NCI-H446 treated with DMSO at 0.1 percent for 48 hours (cell line): ENCODE data around the gene PMPCA.
A peak's percentile ranks its signal among the peaks of the same experiment; 100 is the strongest.
"Not testable (repeated sequence)": the region's sequence is repeated elsewhere in the genome, so short reads cannot be mapped to it uniquely, and the experiment has no call there.

Experiments used
- DNase-seq: peaks from one replicate; lab custom pipeline; 2025; lab: John Stamatoyannopoulos, UW

PMPCA gene

DNA sequence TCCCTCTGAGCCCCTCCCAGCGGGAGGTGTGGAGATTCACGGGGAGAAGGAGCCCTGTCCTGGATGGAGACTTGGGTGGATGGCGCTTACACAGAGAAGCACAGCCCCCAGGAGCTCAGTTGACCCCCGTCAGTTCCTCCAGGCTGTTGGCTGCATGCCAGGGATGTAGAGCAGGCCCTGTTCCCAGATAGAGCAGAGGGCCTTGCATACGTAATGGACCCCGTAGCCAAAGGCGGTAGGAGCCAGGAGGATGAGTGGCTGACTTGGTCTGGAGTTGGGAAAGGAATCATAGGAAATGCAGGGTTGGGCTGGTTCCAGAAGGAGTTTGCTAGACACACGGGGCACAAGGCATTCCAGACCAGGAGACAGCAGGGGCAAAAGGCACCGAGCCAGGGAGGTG is 2.5 kb downstream of the PMPCA start:
- DNase-seq = peak; percentile 35

DNA sequence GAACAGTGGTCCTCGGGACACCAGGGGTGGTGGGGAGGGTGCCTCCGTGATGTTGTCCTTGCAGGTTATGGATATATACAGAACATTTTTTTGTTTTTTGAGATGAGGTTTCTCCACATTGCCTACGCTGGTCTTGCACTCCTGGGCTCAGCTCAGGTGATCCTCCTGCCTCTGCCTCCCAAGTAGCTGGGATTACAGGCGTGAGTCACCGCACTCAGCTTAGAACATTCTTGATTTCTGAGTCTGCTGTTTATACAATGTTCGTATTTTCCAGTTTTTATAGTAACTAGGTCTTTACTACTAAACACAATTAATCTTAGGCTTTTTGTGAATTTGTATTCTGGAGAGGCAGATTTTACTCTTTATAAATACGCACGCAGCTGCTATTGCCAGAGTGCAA is 6.0 kb downstream of the PMPCA start:
- no peak for DNase-seq

DNA sequence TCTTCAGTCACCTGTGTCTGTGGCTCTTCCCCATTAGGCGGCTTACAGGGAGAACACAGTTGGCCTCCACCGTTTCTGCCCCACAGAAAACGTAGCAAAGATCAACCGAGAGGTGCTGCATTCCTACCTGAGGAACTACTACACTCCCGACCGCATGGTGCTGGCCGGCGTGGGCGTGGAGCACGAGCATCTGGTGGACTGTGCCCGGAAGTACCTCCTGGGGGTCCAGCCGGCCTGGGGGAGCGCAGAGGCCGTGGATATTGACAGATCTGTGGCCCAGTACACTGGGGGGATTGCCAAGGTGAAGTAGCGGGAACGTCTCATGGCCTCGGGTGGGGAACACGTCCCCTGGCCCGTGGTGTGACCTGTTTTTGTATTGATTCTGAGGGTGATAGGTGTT is 6.5 kb downstream of the PMPCA start:
- DNase-seq = no peak

DNA sequence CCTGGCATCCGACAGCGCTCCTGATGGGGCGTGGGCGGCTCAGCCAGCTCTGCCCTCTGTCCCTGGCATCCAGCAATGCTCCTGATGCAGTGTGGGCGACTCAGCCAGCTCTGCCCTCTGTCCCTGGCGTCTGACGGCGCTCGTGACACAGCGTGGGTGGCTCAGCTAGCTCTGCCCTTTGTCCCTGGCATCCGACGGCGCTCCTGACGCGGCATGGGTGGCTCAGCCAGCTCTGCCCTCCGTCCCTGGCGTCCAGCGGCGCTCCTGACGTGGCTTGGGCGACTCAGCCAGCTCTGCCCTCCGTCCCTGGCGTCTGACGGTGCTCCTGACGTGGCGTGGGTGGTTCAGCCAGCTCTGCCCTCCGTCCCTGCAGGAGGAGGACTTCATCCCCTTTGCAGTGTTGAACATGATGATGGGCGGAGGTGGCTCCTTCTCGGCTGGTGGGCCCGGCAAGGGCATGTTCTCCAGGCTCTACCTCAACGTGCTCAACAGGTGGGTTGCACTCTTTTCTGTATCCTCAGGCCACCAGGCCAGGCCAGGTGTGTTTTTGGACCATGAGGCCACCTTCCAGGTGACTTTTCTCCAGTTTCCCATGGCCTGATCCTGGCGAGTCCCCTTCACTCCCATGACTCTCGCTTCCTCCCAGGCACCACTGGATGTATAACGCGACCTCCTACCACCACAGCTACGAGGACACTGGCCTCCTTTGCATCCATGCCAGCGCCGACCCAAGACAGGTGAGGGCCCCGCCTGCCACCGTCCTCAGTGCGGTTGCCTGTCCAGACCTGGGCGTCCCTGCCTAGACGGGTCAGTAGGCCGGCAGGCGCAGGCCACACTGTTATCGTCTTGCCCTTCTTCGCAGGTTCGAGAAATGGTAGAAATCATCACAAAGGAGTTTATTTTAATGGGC is 8.0 kb downstream of the PMPCA start:
- no peak for DNase-seq

DNA sequence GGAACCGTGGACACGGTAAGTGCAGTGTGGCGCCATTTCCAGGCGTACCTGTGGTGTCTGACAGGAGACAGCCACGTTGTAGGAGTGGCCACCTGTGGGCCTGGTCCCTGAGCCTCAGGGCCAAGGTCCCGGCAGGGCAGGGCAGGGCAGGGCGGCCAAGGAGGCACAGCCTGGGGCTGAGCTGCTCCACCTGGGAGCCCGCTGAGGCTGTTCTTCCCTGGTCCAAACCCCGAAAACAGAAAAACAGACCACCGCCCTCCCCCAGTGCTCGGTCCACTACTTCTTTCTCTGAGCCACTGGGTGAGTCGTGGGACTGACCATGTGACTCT is 8.6 kb downstream of the PMPCA start:
- DNase-seq = no peak

DNA sequence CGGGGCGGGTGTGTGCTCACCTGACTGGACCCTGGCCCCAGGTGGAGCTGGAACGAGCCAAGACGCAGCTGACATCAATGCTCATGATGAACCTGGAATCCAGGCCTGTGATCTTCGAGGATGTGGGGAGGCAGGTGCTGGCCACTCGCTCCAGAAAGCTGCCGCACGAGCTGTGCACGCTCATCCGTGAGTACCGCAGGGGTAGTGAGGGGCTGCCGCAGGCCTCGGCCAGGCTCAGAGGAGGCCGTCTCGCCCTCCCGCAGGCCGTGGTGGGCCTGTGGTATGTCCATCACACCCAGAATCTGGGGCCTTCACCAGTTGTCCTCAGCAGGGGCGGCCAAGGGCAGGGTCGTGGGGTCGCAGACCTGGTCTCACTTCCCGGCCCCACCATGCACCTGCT is 11.3 kb downstream of the PMPCA start:
- DNase-seq = no peak

DNA sequence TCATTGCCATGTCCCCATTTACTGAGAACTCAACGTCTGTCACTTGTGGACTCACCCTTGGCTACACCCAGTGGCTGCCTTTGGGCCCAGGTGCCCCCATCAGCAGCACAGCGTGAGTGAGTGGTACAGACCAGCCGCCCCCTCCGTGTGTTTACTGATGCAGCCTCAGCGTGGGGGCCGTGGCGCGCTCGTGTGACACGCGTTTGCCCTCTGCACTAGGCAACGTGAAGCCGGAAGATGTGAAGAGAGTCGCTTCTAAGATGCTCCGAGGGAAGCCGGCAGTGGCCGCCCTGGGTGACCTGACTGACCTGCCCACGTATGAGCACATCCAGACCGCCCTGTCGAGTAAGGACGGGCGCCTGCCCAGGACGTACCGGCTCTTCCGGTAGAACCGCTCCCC is 12.4 kb downstream of the PMPCA start:
- no peak for DNase-seq

DNA sequence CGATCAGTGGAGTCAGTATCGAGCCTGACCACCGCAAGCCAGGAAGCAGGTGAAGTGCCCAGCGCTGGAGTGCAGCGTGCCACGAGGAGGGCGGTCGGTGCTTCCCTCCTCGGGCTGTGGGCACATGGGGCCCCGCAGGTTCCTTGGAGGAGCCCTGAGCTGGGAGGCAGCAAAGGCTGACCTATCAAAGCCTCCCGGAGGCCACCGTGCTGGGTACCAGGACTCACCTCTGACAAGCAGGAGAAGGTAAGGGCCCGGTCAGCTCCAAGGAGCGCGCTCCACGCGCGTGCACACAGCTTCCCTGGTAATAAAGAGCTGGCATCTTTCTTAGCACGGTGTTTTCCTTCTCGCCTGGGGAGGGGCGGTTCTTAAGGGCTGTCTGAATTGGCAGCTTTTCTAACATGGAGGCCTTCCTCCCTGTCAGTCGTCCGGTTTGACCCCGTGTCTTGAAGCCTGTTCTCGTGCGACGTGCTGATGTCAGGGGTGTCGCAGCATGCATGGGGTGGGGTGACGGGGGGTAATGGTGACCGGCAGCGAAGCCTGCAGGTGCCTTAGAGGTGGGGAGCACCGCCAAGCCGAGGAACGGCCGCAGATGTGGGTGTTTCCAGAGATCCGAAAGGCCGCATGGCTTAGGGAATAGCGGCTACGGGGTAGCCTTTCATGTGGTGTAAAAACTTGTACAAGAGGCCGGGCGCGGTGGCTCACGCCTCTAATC is 13.1 kb downstream of the PMPCA start:
- no peak for DNase-seq

DNA sequence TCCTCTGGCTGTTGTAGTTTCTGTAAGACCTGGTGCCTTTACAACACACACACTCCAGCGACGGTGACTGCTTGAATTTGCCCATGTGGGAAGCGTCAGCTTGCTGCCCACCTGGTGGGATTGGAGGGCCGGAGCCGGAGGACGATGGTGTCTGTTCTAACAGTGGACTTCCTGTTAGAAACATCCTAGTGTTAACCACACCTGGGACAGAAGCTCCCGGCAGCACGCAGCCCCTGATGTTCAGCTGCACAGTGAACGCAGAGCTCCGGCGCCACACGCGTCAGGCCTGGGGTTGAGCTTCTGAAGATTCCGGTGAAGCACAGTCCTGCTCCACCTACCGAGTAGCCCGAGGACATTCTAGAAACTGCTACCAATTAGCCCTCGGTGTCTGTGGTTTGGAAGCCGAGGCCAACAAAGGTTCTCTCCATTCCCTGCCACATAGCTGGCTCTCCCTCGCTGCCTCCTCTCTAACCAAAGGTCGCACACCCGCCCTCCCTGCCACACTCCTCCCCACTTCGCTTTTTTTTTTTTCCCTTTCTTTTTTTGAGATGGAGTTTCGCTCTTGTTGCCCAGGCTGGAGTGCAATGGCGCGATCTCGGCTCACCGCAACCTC is 14.4 kb downstream of the PMPCA start:
- no peak for DNase-seq

DNA sequence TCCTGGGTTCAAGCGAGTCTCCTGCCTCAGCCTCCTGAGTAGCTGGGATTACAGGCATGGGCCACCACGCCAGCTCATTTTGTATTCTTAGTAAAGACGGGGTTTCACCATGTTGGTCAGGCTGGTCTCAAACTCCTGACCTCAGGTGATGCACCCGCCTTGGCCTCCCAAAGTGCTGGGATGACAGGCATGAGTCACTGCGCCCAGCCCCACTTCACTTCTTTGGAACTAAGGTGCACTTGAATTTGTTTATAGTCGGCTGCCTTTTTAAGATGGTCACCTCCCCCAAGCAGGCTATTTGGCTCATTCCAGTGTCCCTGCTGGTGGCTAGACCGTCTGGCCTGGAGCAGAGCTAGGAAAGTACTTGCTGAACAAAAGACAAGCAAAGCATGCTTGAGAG is 14.9 kb downstream of the PMPCA start:
- DNase-seq = not testable (repeated sequence)

DNA sequence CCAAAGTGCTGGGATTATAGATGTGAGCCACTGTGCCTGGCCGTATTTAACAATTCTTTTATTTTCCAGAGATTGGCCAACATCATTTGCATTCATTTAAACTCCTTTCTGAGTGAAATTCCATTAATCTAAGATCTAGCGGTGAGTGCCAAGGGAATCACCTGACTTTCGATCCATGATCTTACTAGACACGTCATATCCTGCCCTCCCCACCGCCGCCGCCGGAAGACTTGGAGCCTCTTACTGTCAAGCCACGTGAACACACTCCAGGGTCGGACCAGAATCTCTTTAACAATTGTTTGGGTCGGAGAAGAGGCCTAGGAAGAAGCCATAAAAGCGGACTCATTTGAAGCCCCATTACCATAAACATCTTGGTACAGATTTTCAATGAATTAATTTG is 16.3 kb downstream of the PMPCA start:
- DNase-seq = no peak

DNA sequence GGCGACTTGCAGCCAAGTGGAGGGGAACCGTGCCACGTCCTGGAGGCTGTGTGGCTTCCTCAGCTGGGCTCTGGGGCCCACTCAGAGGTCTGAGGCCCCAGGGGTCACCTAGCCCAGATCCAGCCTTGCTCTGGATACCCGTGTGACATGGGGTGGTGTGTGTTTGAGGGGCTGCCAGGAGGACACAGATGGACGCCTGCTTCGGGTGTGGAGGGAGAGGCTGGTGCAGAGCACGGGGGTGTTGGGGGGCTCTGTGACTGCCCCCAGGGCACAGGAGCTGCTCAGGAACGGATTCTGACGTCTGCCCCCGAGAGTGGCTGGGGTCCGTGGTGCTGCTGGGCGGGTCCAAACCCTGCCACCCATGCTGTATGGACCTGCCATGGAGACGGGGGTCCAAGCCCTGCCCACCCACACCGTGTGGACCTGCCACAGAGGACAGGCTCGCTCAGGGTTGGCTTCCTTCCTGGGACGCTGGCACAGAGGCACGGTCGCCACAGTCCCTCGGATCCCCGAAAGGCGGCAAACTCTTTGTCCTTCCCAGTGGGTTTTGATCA is 18.7 kb downstream of the PMPCA start:
- DNase-seq = no peak

DNA sequence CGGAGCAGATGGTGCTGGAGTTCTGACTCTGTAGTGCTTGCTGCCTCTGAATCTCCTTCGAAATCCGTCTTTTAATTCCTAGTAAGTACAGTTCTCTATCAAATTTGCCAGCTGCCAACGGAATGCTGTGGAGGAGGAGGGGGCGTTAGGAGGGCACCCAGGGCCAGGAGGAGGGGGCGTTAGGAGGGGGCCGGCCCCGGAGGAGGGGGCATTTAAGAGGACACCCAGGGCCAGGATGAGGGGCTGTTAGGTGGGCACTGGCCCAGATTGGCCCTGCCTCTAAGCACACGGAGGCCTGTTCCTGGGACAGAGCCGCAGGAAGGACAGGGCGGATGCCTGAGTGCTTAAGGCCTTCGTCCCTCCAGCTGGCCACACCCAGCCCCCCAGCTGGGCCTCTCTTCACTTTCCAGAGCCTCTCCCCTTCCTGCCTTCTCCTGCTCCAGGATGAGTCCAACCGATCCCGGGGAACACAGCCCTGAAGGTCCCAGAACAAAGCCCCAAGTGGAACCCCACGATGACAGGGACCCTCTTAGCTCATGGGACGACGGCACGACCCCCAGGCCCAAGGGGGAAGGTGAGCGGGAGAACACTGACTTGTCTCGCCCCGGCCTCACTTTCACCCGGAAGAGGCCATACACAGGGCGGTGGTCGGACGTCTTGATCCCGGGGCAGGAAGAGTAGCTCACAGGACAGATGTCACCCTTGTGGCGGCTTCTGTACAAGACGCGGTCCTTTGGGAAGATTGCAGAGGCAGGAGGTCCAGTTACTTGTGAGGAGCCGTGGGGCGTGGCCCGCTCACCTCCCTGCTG is 19.4 kb downstream of the PMPCA start:
- DNase-seq = no peak

DNA sequence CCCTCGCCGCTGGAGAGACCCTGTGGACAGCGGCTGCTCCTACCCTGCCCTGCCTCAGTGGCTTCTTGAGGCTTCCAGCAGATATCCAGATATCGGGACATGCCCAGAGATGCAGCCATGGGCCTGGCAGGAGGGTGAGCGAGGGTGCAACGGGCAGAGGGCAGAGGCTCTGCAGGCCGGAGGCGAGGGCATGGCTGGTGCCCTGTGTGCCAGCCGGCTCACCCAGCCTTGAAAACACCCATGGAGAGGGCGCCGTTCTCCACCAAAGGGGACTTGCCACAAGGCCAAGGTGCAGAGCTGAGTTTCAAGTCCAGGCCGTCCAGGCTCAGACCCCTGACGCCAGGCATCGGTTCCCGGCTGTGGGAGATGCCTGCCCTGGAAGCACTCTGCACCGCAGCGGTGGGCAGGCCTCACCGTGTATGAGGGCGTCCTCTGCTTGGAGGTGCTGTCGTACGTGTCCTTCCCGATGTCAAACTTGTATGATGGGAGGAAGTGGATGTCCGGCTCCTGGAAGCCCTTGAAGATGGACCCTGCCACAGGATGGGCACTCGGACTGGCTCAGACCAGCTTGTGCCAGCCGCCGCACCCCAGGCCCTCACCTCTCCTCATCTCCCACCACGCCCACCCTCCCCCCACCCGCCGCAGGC is 20.3 kb downstream of the PMPCA start:
- DNase-seq = no peak

DNA sequence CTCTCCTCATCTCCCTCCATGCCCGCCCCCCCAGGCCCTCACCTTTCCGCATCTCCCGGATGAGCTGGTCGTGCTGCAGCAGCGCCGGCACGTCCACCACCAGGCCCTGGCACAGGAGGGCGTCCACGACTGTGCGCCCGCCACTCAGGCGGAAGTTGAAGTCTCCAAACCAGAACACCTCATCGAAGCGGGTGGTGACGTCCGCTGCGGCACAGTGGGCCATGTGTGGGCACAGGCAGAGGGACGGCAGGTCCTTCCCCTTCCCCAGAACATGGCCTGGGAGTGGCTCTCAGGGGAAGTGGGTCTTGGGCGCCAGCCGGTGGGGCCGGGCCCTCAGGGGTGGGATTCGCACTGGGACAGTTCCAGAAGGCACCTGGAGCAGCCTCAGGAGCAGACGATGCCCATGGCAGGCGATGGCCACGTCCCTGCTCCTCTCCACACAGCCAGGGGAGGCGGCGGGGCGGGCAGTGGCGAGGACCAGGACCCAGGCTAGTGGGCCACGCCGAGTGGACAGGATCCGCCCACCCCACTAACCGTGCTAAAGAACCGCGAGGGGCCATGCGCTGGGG is 21.4 kb downstream of the PMPCA start:
- DNase-seq = no peak

DNA sequence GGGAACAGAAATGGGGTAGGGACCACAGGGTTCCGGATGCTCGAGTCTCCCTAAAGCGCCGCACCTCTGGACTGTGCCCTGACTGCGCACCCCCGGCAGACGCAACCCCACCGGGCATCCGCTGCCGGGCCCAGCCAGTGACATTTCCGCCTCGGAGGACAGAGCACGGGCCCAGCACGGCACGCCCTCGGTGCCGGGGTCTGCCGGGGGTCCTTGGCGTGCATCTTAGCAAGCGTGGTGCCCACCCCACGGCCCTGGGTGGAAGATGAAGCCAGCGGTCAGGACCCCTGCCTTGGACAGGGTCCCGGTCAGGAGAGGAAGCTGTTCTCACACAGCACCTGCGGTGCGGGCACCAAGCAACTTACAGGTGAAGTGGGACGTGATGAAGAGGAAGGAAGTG is 22.1 kb downstream of the PMPCA start:
- no peak for DNase-seq

DNA sequence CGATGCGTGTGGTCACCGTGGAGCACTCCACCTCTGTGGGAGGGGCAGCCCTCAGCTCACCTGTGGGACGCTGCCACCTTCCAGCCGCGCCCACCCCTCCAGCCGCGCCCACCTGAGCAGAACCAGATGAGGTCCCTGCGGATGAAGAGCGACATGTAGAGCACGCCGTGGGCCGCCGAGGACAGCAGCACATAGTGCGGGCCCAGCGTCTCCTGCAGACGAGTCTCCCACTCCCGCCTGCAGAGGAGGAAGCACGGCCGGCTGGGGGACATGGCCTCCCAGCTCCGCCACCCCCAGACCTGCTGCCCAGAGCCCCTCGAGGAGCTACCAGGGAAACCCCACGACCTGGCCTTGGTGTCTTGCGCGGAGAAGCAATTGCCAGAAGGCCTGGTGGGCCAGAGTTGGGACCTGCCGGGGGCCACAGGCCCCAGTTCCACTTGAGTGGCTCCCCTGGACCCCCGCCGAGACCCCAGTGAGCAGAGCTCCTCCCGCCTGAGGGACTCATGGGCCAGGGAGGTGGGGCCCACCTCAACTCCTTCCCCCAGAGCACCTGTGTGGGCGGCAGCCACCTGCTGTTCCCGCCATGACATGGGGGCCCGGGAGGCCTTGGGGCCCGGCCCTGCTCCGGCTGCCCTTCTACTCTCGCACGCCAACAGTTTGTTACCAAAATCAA is 22.7 kb downstream of the PMPCA start:
- no peak for DNase-seq

DNA sequence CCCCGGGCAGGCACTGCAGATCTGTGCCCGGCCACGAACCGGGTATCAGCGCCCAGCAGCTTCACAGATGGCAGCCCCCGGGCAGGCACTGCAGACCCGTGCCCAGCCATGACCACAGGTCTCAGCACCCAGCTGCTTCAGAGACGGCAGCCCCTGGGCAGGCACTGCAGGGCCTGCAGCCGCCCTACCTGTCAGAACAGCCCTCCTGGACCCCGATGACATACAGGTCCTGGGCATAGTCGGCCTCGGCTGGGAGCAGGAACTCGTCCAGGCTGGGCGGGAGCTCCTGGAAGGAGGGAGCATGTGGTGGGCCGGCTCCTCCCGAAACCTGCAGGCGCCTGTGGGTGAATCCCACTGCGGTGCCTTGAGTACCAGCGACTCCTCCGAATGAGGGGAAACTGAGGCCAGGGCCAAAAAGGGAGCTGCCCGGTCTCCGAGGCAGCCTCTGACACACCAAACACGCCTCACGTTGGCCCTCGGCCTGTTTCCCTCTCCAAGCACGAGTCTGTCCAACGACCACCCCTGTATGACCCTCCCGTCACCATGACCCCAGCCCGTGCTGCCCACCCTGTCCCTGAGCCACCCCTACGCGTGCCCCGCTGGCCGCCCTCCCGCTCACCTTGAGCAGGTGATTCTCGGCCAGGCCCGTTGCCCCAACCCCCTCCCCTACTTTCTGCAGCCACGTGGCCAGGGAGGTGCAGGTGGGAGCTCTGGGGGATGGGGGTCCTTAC is 23.6 kb downstream of the PMPCA start:
- no peak for DNase-seq

DNA sequence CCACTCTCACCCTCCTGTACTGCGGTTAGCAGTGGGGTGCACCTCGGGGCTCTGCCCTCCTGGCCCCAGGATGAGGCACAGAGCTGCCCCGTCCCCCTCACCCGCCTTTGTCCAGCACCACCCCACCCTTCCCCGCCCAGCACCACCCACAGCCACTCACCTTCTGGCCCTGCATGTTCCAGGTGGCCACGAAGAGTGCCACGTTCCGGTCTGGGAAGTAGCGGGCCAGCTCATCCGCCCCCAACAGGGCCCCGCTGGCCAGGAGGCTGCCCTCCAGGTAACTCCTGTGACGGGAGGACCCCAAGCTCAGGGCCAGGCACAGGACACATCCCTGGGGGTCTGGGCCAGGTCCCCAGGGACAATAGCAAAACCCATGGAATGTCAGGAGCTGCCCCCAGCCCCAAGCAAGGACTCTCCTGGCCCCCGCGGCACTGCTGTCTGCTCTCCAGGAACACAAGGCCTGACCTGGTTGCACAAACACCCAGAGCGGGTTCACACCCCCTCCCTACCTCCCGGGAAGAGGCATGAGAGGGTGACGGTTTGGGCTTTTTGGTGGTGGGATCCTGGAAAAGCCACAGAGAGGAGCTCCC is 24.2 kb downstream of the PMPCA start:
- DNase-seq = no peak
